Endothelial cell of umbilical vein (primary cell): ENCODE measurements around the gene TNFRSF11A.

Experiments
- EZH2 ChIP-seq: IDR thresholded peaks from 2 replicates; pipeline ENCODE4 v1.6.1; 2012; ENCODE audit warnings: borderline replicate concordance, low read depth, mild to moderate bottlenecking, moderate library complexity, low read length, inconsistent platforms; ENCODE audit not compliant: severe bottlenecking
- FOS ChIP-seq: IDR thresholded peaks from 2 replicates; pipeline ENCODE4 v1.6.1; 2011; ENCODE audit warnings: mild to moderate bottlenecking, low read length, moderate library complexity, borderline replicate concordance; ENCODE audit not compliant: insufficient read depth
- POLR2A ChIP-seq: IDR thresholded peaks from 2 replicates; pipeline ENCODE4 v1.6.1; 2012; ENCODE audit warnings: low read depth, mild to moderate bottlenecking, control low read depth, low read length
- TF ChIP-seq, protein P1 (sequence below), 2 donors: IDR thresholded peaks; 1 replicate in 1 of 2; 2 replicates in 1 of 2; pipeline ENCODE4 v1.5.1; 2011; ENCODE audit warnings: low read length in 2 of 2, mild to moderate bottlenecking in 2 of 2, moderate library complexity in 2 of 2, control low read depth in 1 of 2, inconsistent platforms in 1 of 2, low read depth in 1 of 2; ENCODE audit not compliant: insufficient read depth in 1 of 2; ENCODE audit errors: extremely low read depth in 1 of 2

DNA sequence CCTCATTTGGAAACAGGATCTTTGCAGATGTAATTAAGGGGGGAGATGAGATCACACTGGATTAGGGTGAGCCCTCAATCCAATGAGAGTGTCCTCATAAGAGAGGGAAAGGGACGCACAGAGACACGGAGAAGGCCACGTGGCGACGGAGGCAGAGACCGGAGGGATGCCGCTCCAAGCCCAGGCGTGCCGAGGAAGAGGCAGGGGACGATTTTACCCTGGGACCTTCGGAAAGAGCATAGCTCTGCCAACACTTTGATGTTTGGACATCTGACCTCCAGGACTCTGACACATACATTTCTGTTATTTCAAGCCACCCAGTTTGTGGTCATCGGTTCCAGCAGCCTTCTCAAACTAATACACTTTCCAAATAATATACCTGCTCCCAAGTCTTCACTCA lies 113.3 kb downstream of the TNFRSF11A start:
- TF ChIP-seq, protein P1, sequence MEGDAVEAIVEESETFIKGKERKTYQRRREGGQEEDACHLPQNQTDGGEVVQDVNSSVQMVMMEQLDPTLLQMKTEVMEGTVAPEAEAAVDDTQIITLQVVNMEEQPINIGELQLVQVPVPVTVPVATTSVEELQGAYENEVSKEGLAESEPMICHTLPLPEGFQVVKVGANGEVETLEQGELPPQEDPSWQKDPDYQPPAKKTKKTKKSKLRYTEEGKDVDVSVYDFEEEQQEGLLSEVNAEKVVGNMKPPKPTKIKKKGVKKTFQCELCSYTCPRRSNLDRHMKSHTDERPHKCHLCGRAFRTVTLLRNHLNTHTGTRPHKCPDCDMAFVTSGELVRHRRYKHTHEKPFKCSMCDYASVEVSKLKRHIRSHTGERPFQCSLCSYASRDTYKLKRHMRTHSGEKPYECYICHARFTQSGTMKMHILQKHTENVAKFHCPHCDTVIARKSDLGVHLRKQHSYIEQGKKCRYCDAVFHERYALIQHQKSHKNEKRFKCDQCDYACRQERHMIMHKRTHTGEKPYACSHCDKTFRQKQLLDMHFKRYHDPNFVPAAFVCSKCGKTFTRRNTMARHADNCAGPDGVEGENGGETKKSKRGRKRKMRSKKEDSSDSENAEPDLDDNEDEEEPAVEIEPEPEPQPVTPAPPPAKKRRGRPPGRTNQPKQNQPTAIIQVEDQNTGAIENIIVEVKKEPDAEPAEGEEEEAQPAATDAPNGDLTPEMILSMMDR (IDR thresholded peaks at IDR 0.05; ENCODE audit: extremely low read depth in 1 of 2, insufficient read depth in 1 of 2, low read depth in 1 of 2, low read length in 2 of 2), result no peak
- no peak for TF ChIP-seq POLR2A
- TF ChIP-seq EZH2, result no peak
- no peak for TF ChIP-seq FOS
